Measurements from ENCODE around the gene ANTXR2.
"Not testable (repeated sequence)": the region's sequence is repeated elsewhere in the genome, so short reads cannot be mapped to it uniquely, and the experiment has no call there.

Gene ANTXR2

DNA sequence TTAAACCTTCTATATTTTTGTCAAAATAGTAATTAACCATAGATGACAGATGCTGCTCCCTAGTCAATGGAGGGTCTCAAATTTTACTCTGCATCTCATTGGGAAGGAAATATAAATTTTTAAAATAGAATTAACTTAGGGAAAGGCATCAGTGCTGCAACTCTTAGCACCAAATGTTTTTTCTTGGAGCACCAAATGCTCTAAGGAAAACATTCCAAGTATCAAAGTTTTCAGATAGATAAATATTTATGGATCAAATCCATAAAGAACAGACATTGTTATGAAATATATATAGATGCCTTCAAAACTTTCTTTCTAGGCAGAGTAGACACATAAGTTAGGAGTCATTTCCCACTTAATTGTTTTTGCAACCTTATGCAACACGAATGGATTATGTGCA is 168.7 kb downstream of the ANTXR2 start:
- DNase-seq: no peak

- no peak for DNase-seq
Observed at GRCh38 chr4:79900182-79900581, 172.8 kb downstream of the ANTXR2 start.

DNA sequence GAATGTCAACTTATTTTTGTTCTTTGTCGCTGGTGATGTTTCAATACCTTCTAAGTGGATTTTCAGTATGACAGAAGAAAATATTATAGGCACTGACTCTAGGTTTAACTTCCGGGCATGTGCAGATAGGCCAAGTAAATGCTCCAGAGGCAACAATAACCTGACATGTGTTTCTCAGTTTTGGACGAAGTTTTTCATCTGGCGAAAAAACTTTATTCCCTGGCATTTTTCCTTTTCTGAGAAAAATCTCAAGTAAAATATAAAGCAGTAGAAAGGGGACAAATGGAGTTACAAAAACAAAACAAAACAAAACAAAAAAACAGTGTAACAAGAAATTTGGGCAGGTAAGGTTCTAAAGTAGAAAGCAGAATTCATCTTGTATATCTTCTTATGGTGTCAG is 173.5 kb downstream of the ANTXR2 start:
- DNase-seq: no peak

DNA sequence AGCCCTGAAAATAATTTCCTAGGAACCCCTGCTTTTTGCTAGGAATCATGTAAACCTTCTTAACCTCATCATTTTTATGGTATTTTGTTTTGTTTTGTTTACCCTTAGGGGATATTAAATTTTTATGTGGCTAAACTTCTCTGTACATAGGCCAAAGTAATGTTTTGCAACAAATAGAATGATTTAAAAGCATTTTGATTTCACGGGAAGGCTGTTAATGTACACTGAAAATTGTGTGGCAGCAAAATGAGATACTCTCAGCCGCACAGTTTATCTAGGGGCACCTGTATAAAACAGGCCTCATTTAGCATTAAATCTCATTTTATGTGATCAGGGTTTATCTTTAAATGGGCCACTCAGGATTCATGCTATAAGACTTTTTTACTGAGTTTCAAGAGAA is 175.0 kb downstream of the ANTXR2 start:
- DNase-seq: no peak

- DNase-seq: no peak
Observed at GRCh38 chr4:79897174-79897573, 175.9 kb downstream of the ANTXR2 start.

- no peak for DNase-seq
Observed at GRCh38 chr4:79893456-79893855, 179.6 kb downstream of the ANTXR2 start.

DNA sequence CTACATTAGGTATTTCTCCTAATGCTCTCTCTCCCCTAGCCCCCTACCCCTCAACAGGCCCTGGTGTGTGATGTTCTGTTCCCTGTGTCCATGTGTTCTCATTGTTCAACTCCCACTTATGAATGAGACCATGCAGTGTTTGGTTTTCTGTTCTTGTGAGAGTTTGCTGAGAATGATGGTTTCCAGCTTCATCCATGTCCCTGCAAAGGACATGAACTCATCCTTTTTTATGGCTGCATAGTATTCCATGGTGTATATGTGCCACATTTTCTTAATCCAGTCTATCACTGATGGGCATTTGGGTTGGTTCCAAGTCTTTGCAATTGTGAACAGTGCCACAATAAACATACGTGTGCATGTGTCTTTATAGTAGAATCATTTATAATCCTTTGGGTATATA is 184.0 kb downstream of the ANTXR2 start:
- DNase-seq: not testable (repeated sequence)

DNA sequence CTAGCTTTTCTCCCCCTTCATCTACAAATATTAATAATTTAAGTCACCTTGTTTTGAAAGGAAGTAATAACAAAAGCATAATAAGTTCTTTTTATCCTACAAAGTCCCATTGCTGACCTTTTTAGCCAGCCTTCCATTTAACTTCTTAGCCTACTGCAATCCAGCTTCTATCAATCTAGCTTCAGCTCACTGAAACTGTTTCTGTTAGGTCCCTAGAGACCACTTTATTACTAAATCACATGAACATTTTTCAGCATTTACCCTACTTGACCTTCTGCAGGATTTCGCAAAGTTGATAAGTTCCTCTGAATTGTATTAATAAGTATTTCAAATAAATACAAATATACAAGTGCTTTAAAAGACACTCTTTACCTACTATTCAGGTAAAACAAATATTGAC is 186.5 kb downstream of the ANTXR2 start:
- no peak for DNase-seq

GRCh38 chr4:79886021-79886420 is 187.0 kb downstream of the ANTXR2 start:
- DNase-seq: no peak

- no peak for DNase-seq
Observed at GRCh38 chr4:79883290-79883689, 189.7 kb downstream of the ANTXR2 start.

DNA sequence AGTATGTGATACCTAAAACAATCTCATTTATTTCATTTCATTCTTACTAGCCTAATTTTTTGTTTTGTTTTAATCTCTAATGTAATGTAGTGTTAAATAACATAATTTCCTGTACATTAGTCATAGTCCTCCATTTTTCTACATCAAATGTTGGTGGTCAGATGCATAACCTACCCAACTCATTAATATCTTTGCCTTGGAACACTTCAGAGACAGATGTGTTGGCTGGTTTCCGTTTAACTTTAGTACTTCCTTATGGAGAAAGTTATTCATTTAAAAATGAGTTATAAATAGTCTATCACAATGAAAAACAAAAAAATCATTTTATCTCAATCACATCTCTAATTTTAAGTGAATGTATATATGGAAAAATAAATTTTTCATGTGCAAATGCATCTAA is 190.2 kb downstream of the ANTXR2 start:
- no peak for DNase-seq

DNA sequence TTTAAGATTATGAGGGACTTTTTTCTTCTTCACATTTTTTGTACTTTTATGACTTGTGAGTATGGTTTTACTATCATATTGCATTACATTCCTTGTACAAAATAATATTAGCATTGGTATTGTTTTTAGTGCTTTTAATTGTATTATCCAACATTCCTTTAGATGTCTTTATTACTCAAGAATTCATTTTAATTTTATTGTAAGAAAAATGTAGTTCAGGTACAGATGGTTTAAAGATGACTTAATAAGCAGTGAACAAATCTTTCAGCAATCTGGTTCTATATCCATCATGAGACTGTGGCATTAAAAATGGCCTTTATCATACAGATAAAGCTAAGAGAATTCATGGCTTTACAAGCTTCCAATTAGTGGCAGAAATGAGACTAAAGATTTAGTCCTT is 191.6 kb downstream of the ANTXR2 start:
- DNase-seq: no peak

GRCh38 chr4:79877511-79877910 is 195.5 kb downstream of the ANTXR2 start:
- DNase-seq: no peak

GRCh38 chr4:79875344-79875899 is 197.6 kb downstream of the ANTXR2 start:
- no peak for DNase-seq

DNA sequence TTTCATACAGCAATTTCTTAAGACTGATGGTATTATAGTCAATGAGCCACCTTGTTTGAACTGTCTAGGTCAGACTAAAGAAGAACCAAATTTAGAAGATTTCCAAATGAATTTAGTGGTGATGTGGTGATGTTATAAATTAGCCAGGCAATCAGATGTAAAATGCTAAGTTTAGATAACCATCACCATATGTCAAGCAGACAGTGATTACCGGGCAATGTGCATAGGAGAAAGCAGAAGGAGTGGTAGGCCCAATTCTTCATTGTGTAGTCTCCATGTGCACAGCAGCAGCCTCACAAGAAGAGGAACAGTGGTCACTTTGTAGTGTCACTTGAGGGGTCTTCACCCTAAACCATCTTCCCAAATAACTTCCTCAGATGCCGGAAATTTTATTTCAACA is 198.8 kb downstream of the ANTXR2 start:
- no peak for DNase-seq

GRCh38 chr4:79872738-79873137 is 200.3 kb downstream of the ANTXR2 start:
- no peak for DNase-seq

- DNase-seq: no peak
Observed at GRCh38 chr4:79871961-79872360, 201.1 kb downstream of the ANTXR2 start.

DNA sequence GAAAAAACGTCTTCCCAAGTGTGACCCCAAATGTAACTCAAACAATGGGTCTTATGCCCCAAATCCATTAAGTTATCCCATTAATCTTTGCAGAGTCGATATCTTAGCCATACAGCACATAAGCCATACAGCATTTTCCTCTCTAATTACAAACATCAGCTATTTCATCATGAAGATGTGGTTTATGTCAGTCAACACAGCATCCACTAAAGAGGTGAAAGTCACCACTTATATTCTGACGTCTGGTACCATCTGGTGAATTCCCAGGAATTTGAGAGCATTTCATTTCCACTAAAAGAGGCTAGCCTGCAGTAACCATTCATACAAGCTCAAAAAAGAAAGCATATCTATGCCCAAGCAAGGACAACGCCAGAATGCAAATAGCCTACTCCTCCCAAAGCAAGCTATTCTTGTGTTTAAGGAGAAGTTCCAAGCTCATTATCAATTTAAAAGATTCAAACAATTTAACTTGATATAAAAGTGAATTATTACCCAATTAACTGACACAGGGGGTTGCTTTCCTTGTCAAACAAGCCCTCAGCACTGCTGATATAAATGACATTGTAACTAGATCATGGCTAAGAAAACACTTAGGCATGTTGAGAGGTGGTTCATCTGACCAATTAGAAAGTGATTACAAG is 203.3 kb downstream of the ANTXR2 start:
- DNase-seq: no peak

DNA sequence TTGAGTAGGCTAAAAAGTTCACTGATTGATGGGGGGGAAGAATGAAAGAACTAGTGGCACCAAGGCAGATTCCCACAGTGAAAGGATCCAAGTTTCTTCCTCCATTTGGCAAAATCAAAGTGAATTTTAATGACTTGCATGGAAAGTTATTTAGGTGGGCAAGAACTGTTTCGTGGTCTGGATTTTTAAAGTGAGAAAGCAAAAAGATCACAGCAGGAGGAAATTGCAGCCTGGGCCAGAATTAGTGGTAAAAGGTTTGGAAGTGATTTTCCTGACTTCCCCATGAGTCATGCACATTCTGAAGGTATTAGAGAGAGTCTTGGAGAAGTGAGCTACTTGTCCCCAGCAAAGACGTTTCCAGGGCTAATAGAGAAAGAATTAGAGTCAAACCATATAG is 207.8 kb downstream of the ANTXR2 start:
- DNase-seq: no peak

- no peak for DNase-seq
Observed at GRCh38 chr4:79864500-79865200, 208.4 kb downstream of the ANTXR2 start.

GRCh38 chr4:79863333-79863732 is 209.7 kb downstream of the ANTXR2 start:
- no peak for DNase-seq

DNA sequence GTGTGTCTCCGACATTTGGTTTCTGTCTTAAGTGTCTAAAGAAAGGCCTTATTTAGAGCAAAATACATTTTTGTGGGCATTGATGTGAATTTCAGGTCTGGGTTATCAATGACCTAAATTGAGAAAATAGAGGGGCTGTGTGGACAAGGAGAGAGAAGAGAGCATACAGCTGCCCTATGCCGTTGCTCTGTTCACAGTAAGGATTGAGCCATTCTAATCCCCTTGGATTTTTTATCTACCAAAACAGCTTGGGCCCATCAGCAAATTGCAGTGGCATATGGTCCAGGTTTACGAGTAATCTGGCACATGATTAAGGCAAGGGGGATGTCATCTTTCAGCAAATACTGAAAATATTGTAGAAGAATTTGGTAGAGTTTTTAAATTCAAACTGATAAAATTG is 210.2 kb downstream of the ANTXR2 start:
- DNase-seq: no peak

DNA sequence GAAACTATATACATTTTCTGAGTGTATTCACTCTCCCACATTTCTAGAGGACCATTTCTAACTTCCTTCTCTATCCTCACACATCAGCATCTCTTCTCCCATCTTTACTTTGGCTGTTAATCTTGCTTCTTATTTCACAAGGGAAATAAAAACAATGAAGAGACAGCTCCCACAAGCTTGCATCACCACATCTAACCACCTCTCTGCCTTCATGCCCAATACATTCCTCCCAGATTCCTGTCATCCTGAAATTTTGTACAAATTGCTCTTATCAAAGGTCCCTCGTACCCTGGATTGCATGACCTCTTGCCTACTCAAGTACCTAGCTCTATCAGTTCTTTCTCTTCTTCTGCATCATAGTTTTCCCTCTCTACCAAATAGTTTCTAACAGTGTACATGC is 215.2 kb downstream of the ANTXR2 start:
- DNase-seq: no peak

- DNase-seq: no peak
Observed at GRCh38 chr4:79856196-79856595, 216.8 kb downstream of the ANTXR2 start.
